SKM-1 (cell line): Measurements from ENCODE around the gene CDRT15L2.
A peak's percentile ranks its signal among the peaks of the same experiment; 100 is the strongest.
"Not testable (repeated sequence)": the region's sequence is repeated elsewhere in the genome, so short reads cannot be mapped to it uniquely, and the experiment has no call there.

Experiments used
- DNase-seq: peaks from one replicate; lab custom pipeline; 2025; ENCODE audit not compliant: unreplicated experiment; lab: John Stamatoyannopoulos, UW

CDRT15L2 gene

GRCh38 chr17:20579424-20579823 is at the start of gene CDRT15L2:
CDRT15L2 (plus strand) TSS chr17:20579724; CDS start chr17:20579744, 20 bp downstream.
- DNase-seq: not testable (repeated sequence)

- DNase-seq: not testable (repeated sequence)
These were observed 49.4 kb upstream of the CDRT15L2 start for GRCh38 chr17:20530104-20530503.

GRCh38 chr17:20532544-20533090 is 46.9 kb upstream of the CDRT15L2 start:
- not testable (repeated sequence) for DNase-seq

GRCh38 chr17:20533206-20533605 is 46.3 kb upstream of the CDRT15L2 start:
- DNase-seq: not testable (repeated sequence)

GRCh38 chr17:20534711-20535550 is 44.6 kb upstream of the CDRT15L2 start:
- peak; percentile 14 for DNase-seq

GRCh38 chr17:20540414-20540813 is 39.1 kb upstream of the CDRT15L2 start:
- DNase-seq: not testable (repeated sequence)

- not testable (repeated sequence) for DNase-seq
These were observed 38.7 kb upstream of the CDRT15L2 start for GRCh38 chr17:20540865-20541264.

- not testable (repeated sequence) for DNase-seq
These were observed 37.5 kb upstream of the CDRT15L2 start for GRCh38 chr17:20541853-20542546.

- DNase-seq: not testable (repeated sequence)
These were observed 31.6 kb upstream of the CDRT15L2 start for GRCh38 chr17:20547923-20548322.

GRCh38 chr17:20552920-20553319 is 26.6 kb upstream of the CDRT15L2 start:
- DNase-seq: not testable (repeated sequence)

GRCh38 chr17:20554728-20555127 is 24.8 kb upstream of the CDRT15L2 start:
- not testable (repeated sequence) for DNase-seq

- not testable (repeated sequence) for DNase-seq
These were observed 24.2 kb upstream of the CDRT15L2 start for GRCh38 chr17:20555135-20556010.

- not testable (repeated sequence) for DNase-seq
These were observed 21.4 kb upstream of the CDRT15L2 start for GRCh38 chr17:20558096-20558495.

- DNase-seq: not testable (repeated sequence)
These were observed 20.5 kb upstream of the CDRT15L2 start for GRCh38 chr17:20559018-20559417.

GRCh38 chr17:20562587-20562986 is 16.9 kb upstream of the CDRT15L2 start:
- DNase-seq: no peak

- DNase-seq: not testable (repeated sequence)
These were observed 14.3 kb upstream of the CDRT15L2 start for GRCh38 chr17:20565245-20565644.

- DNase-seq: no peak
These were observed 13.8 kb upstream of the CDRT15L2 start for GRCh38 chr17:20565711-20566110.

- not testable (repeated sequence) for DNase-seq
These were observed 12.8 kb upstream of the CDRT15L2 start for GRCh38 chr17:20566736-20567135.

- DNase-seq: not testable (repeated sequence)
These were observed 12.1 kb upstream of the CDRT15L2 start for GRCh38 chr17:20567421-20567820.

GRCh38 chr17:20568604-20569003 is 10.9 kb upstream of the CDRT15L2 start:
- not testable (repeated sequence) for DNase-seq

- not testable (repeated sequence) for DNase-seq
These were observed 7.9 kb upstream of the CDRT15L2 start for GRCh38 chr17:20571653-20572052.
